Measurements from ENCODE around the gene SC5D.

- TF ChIP-seq, protein P1, sequence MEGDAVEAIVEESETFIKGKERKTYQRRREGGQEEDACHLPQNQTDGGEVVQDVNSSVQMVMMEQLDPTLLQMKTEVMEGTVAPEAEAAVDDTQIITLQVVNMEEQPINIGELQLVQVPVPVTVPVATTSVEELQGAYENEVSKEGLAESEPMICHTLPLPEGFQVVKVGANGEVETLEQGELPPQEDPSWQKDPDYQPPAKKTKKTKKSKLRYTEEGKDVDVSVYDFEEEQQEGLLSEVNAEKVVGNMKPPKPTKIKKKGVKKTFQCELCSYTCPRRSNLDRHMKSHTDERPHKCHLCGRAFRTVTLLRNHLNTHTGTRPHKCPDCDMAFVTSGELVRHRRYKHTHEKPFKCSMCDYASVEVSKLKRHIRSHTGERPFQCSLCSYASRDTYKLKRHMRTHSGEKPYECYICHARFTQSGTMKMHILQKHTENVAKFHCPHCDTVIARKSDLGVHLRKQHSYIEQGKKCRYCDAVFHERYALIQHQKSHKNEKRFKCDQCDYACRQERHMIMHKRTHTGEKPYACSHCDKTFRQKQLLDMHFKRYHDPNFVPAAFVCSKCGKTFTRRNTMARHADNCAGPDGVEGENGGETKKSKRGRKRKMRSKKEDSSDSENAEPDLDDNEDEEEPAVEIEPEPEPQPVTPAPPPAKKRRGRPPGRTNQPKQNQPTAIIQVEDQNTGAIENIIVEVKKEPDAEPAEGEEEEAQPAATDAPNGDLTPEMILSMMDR (IDR thresholded peaks at IDR 0.05), result peak; percentile 65 to 80 (median 73)
- TF ChIP-seq POLR2A (IDR thresholded peaks at IDR 0.05), result no peak
Observed at GRCh38 chr11:121318848-121319834, 26.6 kb downstream of the SC5D start.

Measured in esophagus squamous epithelium (tissue), 4 donors.